GM23338 (cell line): ENCODE results near the gene TNFRSF11A. TPM values are rescaled to one million over a fixed set of nuclear protein-coding genes. Genes with fewer than 3 reads are reported as not detected.

Source experiments
- ATAC-seq: fragments of 200-7000 bp; cut with Tn5 transposase; 3 replicates; pipeline ENCODE4 v1.9.1; 2020
- DNase-seq: peaks from one replicate; pipeline ENCODE4 v3.0.0-alpha.2; 2015; ENCODE audit warnings: low spot score
- H2AFZ ChIP-seq: fragments of 200-600 bp; sonication (generic); 2 replicates; pipeline ENCODE4 v1.8.0; 2016; ENCODE audit warnings: antibody characterized with exemption, mild to moderate bottlenecking, moderate library complexity
- H3F3A ChIP-seq: fragments of 200-600 bp; sonication (generic); replicated peaks from 2 replicates; pipeline ENCODE4 v1.8.0; 2017; ENCODE audit warnings: antibody characterized with exemption, mixed run types, low read depth
- H3K27ac ChIP-seq: fragments of 200-600 bp; sonication (generic); 2 replicates; pipeline ENCODE4 v1.6.1; 2016; ENCODE audit warnings: low read depth
- H3K27me3 ChIP-seq: fragments of 200-600 bp; sonication (generic); 2 replicates; pipeline ENCODE4 v1.8.0; 2016; ENCODE audit warnings: mild to moderate bottlenecking, mixed run types, moderate library complexity; ENCODE audit not compliant: insufficient read depth
- H3K36me3 ChIP-seq: fragments of 200-600 bp; sonication (generic); 2 replicates; pipeline ENCODE4 v1.8.0; 2016; ENCODE audit warnings: mild to moderate bottlenecking; ENCODE audit not compliant: insufficient read depth
- H3K4me1 ChIP-seq: fragments of 200-600 bp; sonication (generic); 2 replicates; pipeline ENCODE4 v1.8.0; 2016; ENCODE audit warnings: mild to moderate bottlenecking, moderate library complexity; ENCODE audit not compliant: insufficient read depth
- H3K4me2 ChIP-seq: fragments of 200-600 bp; sonication (generic); 2 replicates; pipeline ENCODE4 v1.7.1; 2017; ENCODE audit warnings: mixed run types
- H3K4me3 ChIP-seq: fragments of 200-600 bp; sonication (generic); 2 replicates; pipeline ENCODE4 v1.6.1; 2016; ENCODE audit warnings: mixed run types
- H3K79me2 ChIP-seq: fragments of 200-600 bp; sonication (generic); replicated peaks from 2 replicates; pipeline ENCODE4 v1.8.0; 2017; ENCODE audit warnings: mild to moderate bottlenecking; ENCODE audit not compliant: insufficient read depth
- H3K9me2 ChIP-seq: fragments of 200-600 bp; sonication (generic); 2 replicates; pipeline ENCODE4 v1.8.0; 2017; ENCODE audit not compliant: insufficient read depth
- H4K20me1 ChIP-seq: fragments of 200-600 bp; sonication (generic); replicated peaks from 2 replicates; pipeline ENCODE4 v1.8.0; 2017; ENCODE audit warnings: mild to moderate bottlenecking; ENCODE audit not compliant: insufficient read depth
- H3K27ac Mint-ChIP-seq: 2 replicates; pipeline ENCODE4 v1.8.0; 2020; ENCODE audit warnings: inconsistent platforms, mild to moderate bottlenecking, moderate library complexity, mixed read lengths
- H3K27me3 Mint-ChIP-seq: 3 replicates; pipeline ENCODE4 v1.8.0; 2022; ENCODE audit warnings: low read depth, mild to moderate bottlenecking, moderate library complexity, mixed read lengths, inconsistent platforms; ENCODE audit not compliant: insufficient read depth, poor library complexity
- H3K36me3 Mint-ChIP-seq: 3 replicates; pipeline ENCODE4 v1.8.0; 2021; ENCODE audit warnings: low read depth, mild to moderate bottlenecking, inconsistent platforms, moderate library complexity, mixed read lengths
- H3K4me1 Mint-ChIP-seq: 3 replicates; pipeline ENCODE4 v1.8.0; 2020; ENCODE audit warnings: mild to moderate bottlenecking, inconsistent platforms, mixed read lengths
- H3K4me3 Mint-ChIP-seq: 3 replicates; pipeline ENCODE4 v1.8.0; 2021; ENCODE audit warnings: moderate library complexity, mild to moderate bottlenecking, inconsistent platforms, mixed read lengths
- H3K9me3 Mint-ChIP-seq: 3 replicates; pipeline ENCODE4 v1.8.0; 2020; ENCODE audit warnings: moderate library complexity, mild to moderate bottlenecking, inconsistent platforms, mixed read lengths
- CREB1 ChIP-seq: fragments of 250-450 bp; sonication (Bioruptor Pico); IDR thresholded peaks from 2 replicates; pipeline ENCODE4 v1.5.0; 2020; ENCODE audit warnings: low read depth, mild to moderate bottlenecking, moderate library complexity
- EZH2 ChIP-seq: fragments of 200-600 bp; sonication (generic); IDR thresholded peaks from one replicate; pipeline ENCODE4 v1.8.0; 2017; ENCODE audit warnings: antibody characterized with exemption, mild to moderate bottlenecking, low read depth; ENCODE audit not compliant: unreplicated experiment
- EZH2phosphoT487 ChIP-seq: fragments of 200-600 bp; sonication (generic); IDR thresholded peaks from one replicate; pipeline ENCODE4 v1.8.1; 2018; ENCODE audit warnings: antibody characterized with exemption; ENCODE audit not compliant: unreplicated experiment
- JUNB ChIP-seq: IDR thresholded peaks from one replicate; pipeline ENCODE4 v1.6.1; 2016; ENCODE audit warnings: antibody characterized with exemption; ENCODE audit not compliant: unreplicated experiment
- NANOG ChIP-seq: IDR thresholded peaks from 2 replicates; pipeline ENCODE4 v1.6.1; 2016; ENCODE audit warnings: antibody characterized with exemption, borderline replicate concordance
- POLR2AphosphoS5 ChIP-seq: IDR thresholded peaks from 2 replicates; pipeline ENCODE4 v1.6.1; 2016; ENCODE audit warnings: antibody characterized with exemption, low read depth
- STAT1 ChIP-seq: IDR thresholded peaks from one replicate; pipeline ENCODE4 v1.6.1; 2016; ENCODE audit warnings: antibody characterized with exemption; ENCODE audit not compliant: unreplicated experiment
- ZNF114 ChIP-seq: fragments of 250-450 bp; sonication (Bioruptor Pico); IDR thresholded peaks from 2 replicates; pipeline ENCODE4 v1.5.0; 2020; ENCODE audit warnings: mild to moderate bottlenecking, moderate library complexity
- ZNF331 ChIP-seq: fragments of 250-450 bp; sonication (Bioruptor Pico); IDR thresholded peaks from 2 replicates; pipeline ENCODE4 v1.5.0; 2020; ENCODE audit warnings: low read depth, mild to moderate bottlenecking, moderate library complexity
- polyA plus RNA-seq: library from polyadenylated mRNA; unstranded; fragments of >200 nt; fragmentation: Nextera tagmentation; extraction: Ambion mirVana; gene quantifications from 2 replicates; pipeline ENCODE4 v1.2.1, GENCODE V29; 2016
- total RNA-seq: library from RNA; depleted of rRNA; stranded (reverse); fragments of >200 nt; shearing (Covaris generic); gene quantifications from 2 replicates; pipeline ENCODE4 v1.2.3, GENCODE V29; 2014
- TF ChIP-seq, protein P1 (sequence below): IDR thresholded peaks from one replicate; pipeline ENCODE4 v1.6.1; 2018; ENCODE audit warnings: antibody characterized with exemption; ENCODE audit not compliant: unreplicated experiment
- TF ChIP-seq, protein P2 (sequence below): IDR thresholded peaks from 2 replicates; pipeline ENCODE4 v1.6.1; 2016; ENCODE audit warnings: antibody characterized with exemption
- TF ChIP-seq, protein P3 (sequence below): fragments of 250-450 bp; sonication (Bioruptor Pico); IDR thresholded peaks from 2 replicates; pipeline ENCODE4 v1.5.0; 2020; ENCODE audit warnings: mild to moderate bottlenecking, moderate library complexity
- TF ChIP-seq, protein P4 (sequence below), 2 experiments: fragments of 200-600 bp in 1 of 2; sonication (generic) in 1 of 2; conservative IDR thresholded peaks; 2 replicates each; pipeline versions ENCODE4 v1.5.1 to v1.6.1; 2016 to 2017; ENCODE audit warnings: antibody characterized with exemption in 2 of 2, low read depth in 2 of 2, mild to moderate bottlenecking in 2 of 2, moderate library complexity in 1 of 2

Gene TNFRSF11A
- total and polyA plus RNA-seq, 2 experiments from 2014 or later, result 3.8 to 7.3 TPM

DNA sequence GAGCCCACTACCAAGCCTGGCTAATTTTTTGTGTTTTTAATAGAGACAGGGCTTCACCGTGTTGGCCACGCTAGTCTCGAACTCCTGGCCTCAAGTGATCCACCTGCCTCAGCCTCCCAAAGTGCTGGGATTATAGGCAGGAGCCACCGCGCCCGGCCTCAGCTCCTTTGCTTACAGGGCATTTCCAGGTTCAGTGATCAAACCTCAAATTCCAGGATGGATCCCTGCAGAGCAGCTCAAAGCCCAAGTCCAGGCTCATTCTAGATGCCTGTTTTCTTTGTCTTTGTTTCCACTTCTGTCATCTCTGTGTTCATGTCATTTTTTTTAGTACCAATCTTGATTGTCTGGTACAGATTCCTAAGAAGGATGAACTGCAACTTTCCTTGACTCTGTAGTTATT is 41.9 kb downstream of the TNFRSF11A start:
- Mint-ChIP-seq H3K36me3 (peaks cover 19% of the 10 kb centered on the region), H3K27ac (no peak overlapping the region), H3K27me3 (peaks cover 4% of the 10 kb centered on the region), H3K9me3 (no peaks in the 10 kb centered on the region), H3K4me1 (peaks cover 20% of the 10 kb centered on the region), H3K4me3 (no peak overlapping the region)
- ATAC-seq (peak; percentile 89), DNase-seq (peak; percentile 75)
- no peaks in the 10 kb centered on the region for H3F3A ChIP-seq
- no peak overlapping the region for H3K27ac ChIP-seq
- H3K27me3 ChIP-seq, result no peaks in the 10 kb centered on the region
- H2AFZ ChIP-seq, result no peak overlapping the region
- H3K79me2 ChIP-seq, result no peaks in the 10 kb centered on the region
- no peaks in the 10 kb centered on the region; the same call in 1 of the 2 replicates for H3K36me3 ChIP-seq
- no peak overlapping the region for H3K4me3 ChIP-seq
- no peak overlapping the region for H3K4me2 ChIP-seq
- no peak for TF ChIP-seq POLR2AphosphoS5
- TF ChIP-seq STAT1, result no peak
- TF ChIP-seq, protein P1, sequence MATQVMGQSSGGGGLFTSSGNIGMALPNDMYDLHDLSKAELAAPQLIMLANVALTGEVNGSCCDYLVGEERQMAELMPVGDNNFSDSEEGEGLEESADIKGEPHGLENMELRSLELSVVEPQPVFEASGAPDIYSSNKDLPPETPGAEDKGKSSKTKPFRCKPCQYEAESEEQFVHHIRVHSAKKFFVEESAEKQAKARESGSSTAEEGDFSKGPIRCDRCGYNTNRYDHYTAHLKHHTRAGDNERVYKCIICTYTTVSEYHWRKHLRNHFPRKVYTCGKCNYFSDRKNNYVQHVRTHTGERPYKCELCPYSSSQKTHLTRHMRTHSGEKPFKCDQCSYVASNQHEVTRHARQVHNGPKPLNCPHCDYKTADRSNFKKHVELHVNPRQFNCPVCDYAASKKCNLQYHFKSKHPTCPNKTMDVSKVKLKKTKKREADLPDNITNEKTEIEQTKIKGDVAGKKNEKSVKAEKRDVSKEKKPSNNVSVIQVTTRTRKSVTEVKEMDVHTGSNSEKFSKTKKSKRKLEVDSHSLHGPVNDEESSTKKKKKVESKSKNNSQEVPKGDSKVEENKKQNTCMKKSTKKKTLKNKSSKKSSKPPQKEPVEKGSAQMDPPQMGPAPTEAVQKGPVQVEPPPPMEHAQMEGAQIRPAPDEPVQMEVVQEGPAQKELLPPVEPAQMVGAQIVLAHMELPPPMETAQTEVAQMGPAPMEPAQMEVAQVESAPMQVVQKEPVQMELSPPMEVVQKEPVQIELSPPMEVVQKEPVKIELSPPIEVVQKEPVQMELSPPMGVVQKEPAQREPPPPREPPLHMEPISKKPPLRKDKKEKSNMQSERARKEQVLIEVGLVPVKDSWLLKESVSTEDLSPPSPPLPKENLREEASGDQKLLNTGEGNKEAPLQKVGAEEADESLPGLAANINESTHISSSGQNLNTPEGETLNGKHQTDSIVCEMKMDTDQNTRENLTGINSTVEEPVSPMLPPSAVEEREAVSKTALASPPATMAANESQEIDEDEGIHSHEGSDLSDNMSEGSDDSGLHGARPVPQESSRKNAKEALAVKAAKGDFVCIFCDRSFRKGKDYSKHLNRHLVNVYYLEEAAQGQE, result no peak
- TF ChIP-seq, protein P2, sequence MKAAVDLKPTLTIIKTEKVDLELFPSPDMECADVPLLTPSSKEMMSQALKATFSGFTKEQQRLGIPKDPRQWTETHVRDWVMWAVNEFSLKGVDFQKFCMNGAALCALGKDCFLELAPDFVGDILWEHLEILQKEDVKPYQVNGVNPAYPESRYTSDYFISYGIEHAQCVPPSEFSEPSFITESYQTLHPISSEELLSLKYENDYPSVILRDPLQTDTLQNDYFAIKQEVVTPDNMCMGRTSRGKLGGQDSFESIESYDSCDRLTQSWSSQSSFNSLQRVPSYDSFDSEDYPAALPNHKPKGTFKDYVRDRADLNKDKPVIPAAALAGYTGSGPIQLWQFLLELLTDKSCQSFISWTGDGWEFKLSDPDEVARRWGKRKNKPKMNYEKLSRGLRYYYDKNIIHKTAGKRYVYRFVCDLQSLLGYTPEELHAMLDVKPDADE, result no peak
- no peak for TF ChIP-seq EZH2
- no peak for TF ChIP-seq ZNF331 (CRISPR knock-in tag)
- no peak for TF ChIP-seq CREB1
- TF ChIP-seq, protein P3, sequence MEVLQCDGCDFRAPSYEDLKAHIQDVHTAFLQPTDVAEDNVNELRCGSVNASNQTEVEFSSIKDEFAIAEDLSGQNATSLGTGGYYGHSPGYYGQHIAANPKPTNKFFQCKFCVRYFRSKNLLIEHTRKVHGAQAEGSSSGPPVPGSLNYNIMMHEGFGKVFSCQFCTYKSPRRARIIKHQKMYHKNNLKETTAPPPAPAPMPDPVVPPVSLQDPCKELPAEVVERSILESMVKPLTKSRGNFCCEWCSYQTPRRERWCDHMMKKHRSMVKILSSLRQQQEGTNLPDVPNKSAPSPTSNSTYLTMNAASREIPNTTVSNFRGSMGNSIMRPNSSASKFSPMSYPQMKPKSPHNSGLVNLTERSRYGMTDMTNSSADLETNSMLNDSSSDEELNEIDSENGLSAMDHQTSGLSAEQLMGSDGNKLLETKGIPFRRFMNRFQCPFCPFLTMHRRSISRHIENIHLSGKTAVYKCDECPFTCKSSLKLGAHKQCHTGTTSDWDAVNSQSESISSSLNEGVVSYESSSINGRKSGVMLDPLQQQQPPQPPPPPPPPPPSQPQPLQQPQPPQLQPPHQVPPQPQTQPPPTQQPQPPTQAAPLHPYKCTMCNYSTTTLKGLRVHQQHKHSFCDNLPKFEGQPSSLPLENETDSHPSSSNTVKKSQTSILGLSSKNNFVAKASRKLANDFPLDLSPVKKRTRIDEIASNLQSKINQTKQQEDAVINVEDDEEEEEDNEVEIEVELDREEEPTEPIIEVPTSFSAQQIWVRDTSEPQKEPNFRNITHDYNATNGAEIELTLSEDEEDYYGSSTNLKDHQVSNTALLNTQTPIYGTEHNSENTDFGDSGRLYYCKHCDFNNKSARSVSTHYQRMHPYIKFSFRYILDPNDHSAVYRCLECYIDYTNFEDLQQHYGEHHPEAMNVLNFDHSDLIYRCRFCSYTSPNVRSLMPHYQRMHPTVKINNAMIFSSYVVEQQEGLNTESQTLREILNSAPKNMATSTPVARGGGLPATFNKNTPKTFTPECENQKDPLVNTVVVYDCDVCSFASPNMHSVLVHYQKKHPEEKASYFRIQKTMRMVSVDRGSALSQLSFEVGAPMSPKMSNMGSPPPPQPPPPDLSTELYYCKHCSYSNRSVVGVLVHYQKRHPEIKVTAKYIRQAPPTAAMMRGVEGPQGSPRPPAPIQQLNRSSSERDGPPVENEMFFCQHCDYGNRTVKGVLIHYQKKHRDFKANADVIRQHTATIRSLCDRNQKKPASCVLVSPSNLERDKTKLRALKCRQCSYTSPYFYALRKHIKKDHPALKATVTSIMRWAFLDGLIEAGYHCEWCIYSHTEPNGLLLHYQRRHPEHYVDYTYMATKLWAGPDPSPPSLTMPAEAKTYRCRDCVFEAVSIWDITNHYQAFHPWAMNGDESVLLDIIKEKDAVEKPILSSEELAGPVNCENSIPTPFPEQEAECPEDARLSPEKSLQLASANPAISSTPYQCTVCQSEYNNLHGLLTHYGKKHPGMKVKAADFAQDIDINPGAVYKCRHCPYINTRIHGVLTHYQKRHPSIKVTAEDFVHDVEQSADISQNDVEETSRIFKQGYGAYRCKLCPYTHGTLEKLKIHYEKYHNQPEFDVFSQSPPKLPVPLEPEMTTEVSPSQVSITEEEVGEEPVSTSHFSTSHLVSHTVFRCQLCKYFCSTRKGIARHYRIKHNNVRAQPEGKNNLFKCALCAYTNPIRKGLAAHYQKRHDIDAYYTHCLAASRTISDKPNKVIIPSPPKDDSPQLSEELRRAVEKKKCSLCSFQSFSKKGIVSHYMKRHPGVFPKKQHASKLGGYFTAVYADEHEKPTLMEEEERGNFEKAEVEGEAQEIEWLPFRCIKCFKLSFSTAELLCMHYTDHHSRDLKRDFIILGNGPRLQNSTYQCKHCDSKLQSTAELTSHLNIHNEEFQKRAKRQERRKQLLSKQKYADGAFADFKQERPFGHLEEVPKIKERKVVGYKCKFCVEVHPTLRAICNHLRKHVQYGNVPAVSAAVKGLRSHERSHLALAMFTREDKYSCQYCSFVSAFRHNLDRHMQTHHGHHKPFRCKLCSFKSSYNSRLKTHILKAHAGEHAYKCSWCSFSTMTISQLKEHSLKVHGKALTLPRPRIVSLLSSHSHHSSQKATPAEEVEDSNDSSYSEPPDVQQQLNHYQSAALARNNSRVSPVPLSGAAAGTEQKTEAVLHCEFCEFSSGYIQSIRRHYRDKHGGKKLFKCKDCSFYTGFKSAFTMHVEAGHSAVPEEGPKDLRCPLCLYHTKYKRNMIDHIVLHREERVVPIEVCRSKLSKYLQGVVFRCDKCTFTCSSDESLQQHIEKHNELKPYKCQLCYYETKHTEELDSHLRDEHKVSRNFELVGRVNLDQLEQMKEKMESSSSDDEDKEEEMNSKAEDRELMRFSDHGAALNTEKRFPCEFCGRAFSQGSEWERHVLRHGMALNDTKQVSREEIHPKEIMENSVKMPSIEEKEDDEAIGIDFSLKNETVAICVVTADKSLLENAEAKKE, result no peak
- no peak for TF ChIP-seq JUNB
- no peak for TF ChIP-seq NANOG
- TF ChIP-seq EZH2phosphoT487, result no peak
- no peak for TF ChIP-seq ZNF114 (CRISPR knock-in tag)
- TF ChIP-seq, protein P4, sequence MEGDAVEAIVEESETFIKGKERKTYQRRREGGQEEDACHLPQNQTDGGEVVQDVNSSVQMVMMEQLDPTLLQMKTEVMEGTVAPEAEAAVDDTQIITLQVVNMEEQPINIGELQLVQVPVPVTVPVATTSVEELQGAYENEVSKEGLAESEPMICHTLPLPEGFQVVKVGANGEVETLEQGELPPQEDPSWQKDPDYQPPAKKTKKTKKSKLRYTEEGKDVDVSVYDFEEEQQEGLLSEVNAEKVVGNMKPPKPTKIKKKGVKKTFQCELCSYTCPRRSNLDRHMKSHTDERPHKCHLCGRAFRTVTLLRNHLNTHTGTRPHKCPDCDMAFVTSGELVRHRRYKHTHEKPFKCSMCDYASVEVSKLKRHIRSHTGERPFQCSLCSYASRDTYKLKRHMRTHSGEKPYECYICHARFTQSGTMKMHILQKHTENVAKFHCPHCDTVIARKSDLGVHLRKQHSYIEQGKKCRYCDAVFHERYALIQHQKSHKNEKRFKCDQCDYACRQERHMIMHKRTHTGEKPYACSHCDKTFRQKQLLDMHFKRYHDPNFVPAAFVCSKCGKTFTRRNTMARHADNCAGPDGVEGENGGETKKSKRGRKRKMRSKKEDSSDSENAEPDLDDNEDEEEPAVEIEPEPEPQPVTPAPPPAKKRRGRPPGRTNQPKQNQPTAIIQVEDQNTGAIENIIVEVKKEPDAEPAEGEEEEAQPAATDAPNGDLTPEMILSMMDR (conservative IDR thresholded peaks at IDR 0.05; ENCODE audit: low read depth in 2 of 2), result no peak
- H3K4me1 ChIP-seq, result peaks cover 17% of the 10 kb centered on the region
- H3K9me2 ChIP-seq, result no peaks in the 10 kb centered on the region
- H4K20me1 ChIP-seq, result no peaks in the 10 kb centered on the region
